ENCODE measurements around the gene ADD3.

GRCh38 chr10:110051487-110051886 is 43.7 kb downstream of the ADD3 start:
- TF ChIP-seq ESRRA (CRISPR knock-in tag; IDR thresholded peaks at IDR 0.05; ENCODE audit: borderline replicate concordance): no peak
- no peak for TF ChIP-seq CTCF (IDR thresholded peaks at IDR 0.05)
- no peak for TF ChIP-seq AFF4 (CRISPR knock-in tag; IDR thresholded peaks at IDR 0.05; ENCODE audit: borderline replicate concordance)
- TF ChIP-seq ATF6 (CRISPR knock-in tag; IDR thresholded peaks at IDR 0.05): no peak

Measured in WTC11 (cell line).